HL-60 (cell line): ENCODE data around the gene PRKAR1B.

ENCODE experiments used
- DNase-seq, 2 experiments: peaks; one replicate each; pipeline ENCODE4 v3.0.0-alpha.2; 2010 to 2020; ENCODE audit warnings: low read depth in 1 of 2, low spot score in 1 of 2
- H3K27ac ChIP-seq: fragments of 250-450 bp; sonication (Bioruptor Pico); replicated peaks from 2 replicates; pipeline ENCODE4 v1.5.1; 2020; ENCODE audit warnings: mild to moderate bottlenecking, moderate library complexity
- H3K27me3 ChIP-seq: fragments of 250-450 bp; sonication (Bioruptor Pico); 2 replicates; pipeline ENCODE4 v1.5.1; 2021; ENCODE audit warnings: mild to moderate bottlenecking, moderate library complexity; ENCODE audit not compliant: insufficient read depth, poor library complexity, severe bottlenecking
- H3K4me3 ChIP-seq: replicated peaks from 2 replicates; pipeline ENCODE4 v1.5.1; 2011; ENCODE audit warnings: mild to moderate bottlenecking, control low read depth, low read length; ENCODE audit not compliant: insufficient read depth
- GABPA ChIP-seq: IDR thresholded peaks from 2 replicates; pipeline ENCODE4 v1.6.1; 2012; ENCODE audit warnings: low read depth
- POLR2AphosphoS5 ChIP-seq: IDR thresholded peaks from 2 replicates; pipeline ENCODE4 v1.6.1; 2012; ENCODE audit warnings: low read depth
- SPI1 ChIP-seq: IDR thresholded peaks from 2 replicates; pipeline ENCODE4 v1.6.1; 2012; ENCODE audit warnings: low read depth, mild to moderate bottlenecking, borderline replicate concordance
- TF ChIP-seq, protein P1 (sequence below): IDR thresholded peaks from 2 replicates; pipeline ENCODE4 v1.6.1; 2012; ENCODE audit warnings: low read depth; ENCODE audit not compliant: insufficient replicate concordance
- TF ChIP-seq, protein P2 (sequence below): IDR thresholded peaks from one replicate; pipeline ENCODE4 v1.5.1; 2011; ENCODE audit warnings: low read length, control low read depth, inconsistent platforms; ENCODE audit not compliant: insufficient read depth

The PRKAR1B gene

DNA sequence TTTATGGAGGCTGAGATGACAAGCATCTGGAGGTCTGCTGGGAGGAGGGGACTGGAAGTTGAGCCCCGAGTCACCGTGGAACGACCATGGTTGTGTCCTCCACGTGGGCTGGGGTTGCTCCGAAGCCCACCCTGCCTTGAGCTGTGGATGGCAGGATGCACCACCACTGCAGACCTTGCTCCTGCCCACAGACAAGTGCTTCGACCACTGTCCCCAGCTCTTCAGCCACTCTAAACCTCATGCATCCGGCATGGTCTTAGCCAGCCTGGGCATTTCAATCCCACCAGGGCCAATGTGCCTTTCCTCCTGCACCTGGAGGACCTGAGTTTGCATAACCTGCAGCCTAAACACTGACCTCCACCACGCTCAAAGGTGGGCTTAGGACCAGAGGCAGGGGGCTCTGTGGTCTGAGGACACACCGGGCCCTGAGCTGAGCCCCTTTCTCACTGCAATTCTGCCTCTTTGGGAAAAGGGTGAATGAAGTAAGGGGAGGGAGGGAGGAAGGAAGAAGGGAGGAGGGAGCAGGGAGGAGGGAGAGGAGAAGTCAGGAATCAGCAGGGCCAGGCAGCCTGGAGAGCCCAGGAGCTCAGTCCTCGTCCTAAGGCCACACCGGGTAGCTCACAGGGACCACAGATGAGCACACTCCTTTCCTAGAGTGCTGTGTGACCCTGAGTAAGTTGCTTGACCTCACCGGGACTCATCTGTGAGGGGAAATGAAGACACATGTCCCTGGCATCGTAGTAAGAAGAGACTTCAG lies 45.4 kb downstream of the PRKAR1B start:
- Histone ChIP-seq H3K4me3 (no peak overlapping the region), H3K27ac (no peak overlapping the region), H3K27me3 (no peaks in the 10 kb centered on the region)
- DNase-seq, result no peak
- no peak for TF ChIP-seq GABPA
- TF ChIP-seq POLR2AphosphoS5, result no peak
- TF ChIP-seq SPI1, result no peak
- TF ChIP-seq, protein P1, sequence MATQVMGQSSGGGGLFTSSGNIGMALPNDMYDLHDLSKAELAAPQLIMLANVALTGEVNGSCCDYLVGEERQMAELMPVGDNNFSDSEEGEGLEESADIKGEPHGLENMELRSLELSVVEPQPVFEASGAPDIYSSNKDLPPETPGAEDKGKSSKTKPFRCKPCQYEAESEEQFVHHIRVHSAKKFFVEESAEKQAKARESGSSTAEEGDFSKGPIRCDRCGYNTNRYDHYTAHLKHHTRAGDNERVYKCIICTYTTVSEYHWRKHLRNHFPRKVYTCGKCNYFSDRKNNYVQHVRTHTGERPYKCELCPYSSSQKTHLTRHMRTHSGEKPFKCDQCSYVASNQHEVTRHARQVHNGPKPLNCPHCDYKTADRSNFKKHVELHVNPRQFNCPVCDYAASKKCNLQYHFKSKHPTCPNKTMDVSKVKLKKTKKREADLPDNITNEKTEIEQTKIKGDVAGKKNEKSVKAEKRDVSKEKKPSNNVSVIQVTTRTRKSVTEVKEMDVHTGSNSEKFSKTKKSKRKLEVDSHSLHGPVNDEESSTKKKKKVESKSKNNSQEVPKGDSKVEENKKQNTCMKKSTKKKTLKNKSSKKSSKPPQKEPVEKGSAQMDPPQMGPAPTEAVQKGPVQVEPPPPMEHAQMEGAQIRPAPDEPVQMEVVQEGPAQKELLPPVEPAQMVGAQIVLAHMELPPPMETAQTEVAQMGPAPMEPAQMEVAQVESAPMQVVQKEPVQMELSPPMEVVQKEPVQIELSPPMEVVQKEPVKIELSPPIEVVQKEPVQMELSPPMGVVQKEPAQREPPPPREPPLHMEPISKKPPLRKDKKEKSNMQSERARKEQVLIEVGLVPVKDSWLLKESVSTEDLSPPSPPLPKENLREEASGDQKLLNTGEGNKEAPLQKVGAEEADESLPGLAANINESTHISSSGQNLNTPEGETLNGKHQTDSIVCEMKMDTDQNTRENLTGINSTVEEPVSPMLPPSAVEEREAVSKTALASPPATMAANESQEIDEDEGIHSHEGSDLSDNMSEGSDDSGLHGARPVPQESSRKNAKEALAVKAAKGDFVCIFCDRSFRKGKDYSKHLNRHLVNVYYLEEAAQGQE, result no peak
- TF ChIP-seq, protein P2, sequence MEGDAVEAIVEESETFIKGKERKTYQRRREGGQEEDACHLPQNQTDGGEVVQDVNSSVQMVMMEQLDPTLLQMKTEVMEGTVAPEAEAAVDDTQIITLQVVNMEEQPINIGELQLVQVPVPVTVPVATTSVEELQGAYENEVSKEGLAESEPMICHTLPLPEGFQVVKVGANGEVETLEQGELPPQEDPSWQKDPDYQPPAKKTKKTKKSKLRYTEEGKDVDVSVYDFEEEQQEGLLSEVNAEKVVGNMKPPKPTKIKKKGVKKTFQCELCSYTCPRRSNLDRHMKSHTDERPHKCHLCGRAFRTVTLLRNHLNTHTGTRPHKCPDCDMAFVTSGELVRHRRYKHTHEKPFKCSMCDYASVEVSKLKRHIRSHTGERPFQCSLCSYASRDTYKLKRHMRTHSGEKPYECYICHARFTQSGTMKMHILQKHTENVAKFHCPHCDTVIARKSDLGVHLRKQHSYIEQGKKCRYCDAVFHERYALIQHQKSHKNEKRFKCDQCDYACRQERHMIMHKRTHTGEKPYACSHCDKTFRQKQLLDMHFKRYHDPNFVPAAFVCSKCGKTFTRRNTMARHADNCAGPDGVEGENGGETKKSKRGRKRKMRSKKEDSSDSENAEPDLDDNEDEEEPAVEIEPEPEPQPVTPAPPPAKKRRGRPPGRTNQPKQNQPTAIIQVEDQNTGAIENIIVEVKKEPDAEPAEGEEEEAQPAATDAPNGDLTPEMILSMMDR, result no peak

DNA sequence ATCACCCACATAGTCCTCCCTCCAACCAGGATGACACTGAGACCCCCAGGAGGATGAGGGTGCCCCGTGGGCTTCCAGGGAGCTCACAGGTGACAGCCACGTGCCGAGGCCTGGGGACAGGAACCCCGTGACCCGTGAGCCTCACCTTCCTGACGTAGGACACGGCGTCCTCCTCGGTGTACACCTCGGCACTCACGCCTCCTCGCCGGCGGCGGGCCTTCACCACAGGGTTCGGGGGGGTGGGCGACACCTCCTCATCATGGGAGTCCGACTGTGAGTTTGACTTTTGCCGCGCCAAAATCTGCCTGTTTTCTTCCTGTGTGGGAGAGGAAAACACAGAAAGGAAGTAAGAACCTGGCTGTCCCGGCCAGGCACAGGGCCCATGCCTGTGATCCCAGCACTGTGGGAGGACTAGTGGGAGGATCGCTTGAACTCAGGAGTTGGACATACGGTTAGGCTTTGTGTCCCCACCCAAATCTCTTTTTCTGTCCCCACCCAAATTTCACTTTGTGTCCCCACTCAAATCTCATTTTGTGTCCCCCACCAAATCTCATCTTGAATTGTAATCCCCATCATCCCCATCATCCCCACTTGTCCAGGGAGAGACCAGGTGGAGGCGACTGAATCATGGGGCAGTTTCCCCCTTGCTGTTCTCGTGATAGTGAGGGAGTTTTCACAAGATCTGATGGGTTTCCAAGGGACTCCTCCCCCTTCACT lies 46.5 kb downstream of the PRKAR1B start:
- DNase-seq, result no peak
- no peak for TF ChIP-seq GABPA
- TF ChIP-seq, protein P2, result no peak
- TF ChIP-seq, protein P1, result no peak
- TF ChIP-seq POLR2AphosphoS5, result no peak
- no peak for TF ChIP-seq SPI1
- no peak overlapping the region for H3K27ac ChIP-seq
- H3K4me3 ChIP-seq, result no peak overlapping the region
- no peaks in the 10 kb centered on the region for H3K27me3 ChIP-seq

DNA sequence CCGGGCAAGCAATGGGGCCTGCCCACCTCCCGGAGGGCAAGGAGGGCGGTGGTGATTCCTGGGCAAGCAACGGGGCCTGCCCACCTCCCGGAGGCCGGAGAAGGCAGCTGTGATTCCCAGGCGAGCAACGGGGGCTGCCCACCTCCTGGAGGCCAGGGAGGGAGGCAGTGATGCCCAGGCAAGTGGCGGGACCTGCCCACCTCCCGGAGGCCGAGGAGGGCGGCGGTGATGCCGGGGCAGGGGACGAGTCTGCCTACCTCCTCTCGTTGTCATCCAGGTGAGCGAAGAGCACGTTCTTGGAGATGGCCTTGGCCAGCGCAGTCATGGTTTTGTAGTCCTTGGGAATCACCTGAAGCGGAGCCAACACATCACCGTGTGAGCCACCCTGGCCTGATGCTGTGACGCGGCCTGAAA lies 50.1 kb downstream of the PRKAR1B start:
- H3K4me3 ChIP-seq, result no peak overlapping the region
- no peaks in the 10 kb centered on the region for H3K27me3 ChIP-seq
- DNase-seq, result no peak
- no peak for TF ChIP-seq SPI1
- TF ChIP-seq GABPA, result no peak
- TF ChIP-seq, protein P2, result no peak
- TF ChIP-seq, protein P1, result no peak
- TF ChIP-seq POLR2AphosphoS5, result no peak
- no peak overlapping the region for H3K27ac ChIP-seq
